ENCODE measurements around the gene TM6SF1. TPM values are rescaled to one million over a fixed set of nuclear protein-coding genes. Genes with fewer than 3 reads are reported as not detected.
A peak's percentile ranks its signal among the peaks of the same experiment; 100 is the strongest.

TM6SF1 gene
- total RNA-seq, 1 donor from 2014 or later: 5.6 TPM

- Mint-ChIP-seq H3K4me3 (ENCODE audit: unreplicated experiment) (no peak overlapping the region), H3K27me3 (ENCODE audit: unreplicated experiment) (no peaks in the 10 kb centered on the region), H3K27ac (ENCODE audit: unreplicated experiment) (no peak overlapping the region), H3K36me3 (ENCODE audit: unreplicated experiment) (peaks cover 11% of the 10 kb centered on the region), H3K4me1 (ENCODE audit: unreplicated experiment) (no peaks in the 10 kb centered on the region), H3K9me3 (ENCODE audit: unreplicated experiment) (no peaks in the 10 kb centered on the region)
- TF ChIP-seq, protein P1, sequence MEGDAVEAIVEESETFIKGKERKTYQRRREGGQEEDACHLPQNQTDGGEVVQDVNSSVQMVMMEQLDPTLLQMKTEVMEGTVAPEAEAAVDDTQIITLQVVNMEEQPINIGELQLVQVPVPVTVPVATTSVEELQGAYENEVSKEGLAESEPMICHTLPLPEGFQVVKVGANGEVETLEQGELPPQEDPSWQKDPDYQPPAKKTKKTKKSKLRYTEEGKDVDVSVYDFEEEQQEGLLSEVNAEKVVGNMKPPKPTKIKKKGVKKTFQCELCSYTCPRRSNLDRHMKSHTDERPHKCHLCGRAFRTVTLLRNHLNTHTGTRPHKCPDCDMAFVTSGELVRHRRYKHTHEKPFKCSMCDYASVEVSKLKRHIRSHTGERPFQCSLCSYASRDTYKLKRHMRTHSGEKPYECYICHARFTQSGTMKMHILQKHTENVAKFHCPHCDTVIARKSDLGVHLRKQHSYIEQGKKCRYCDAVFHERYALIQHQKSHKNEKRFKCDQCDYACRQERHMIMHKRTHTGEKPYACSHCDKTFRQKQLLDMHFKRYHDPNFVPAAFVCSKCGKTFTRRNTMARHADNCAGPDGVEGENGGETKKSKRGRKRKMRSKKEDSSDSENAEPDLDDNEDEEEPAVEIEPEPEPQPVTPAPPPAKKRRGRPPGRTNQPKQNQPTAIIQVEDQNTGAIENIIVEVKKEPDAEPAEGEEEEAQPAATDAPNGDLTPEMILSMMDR (IDR thresholded peaks at IDR 0.05): no peak
- DNase-seq (ENCODE audit: extremely low spot score, unreplicated experiment): no peak
Measured at GRCh38 chr15:83118968-83119367, 11.5 kb downstream of the TM6SF1 start.

- H3K9me3 Mint-ChIP-seq (ENCODE audit: unreplicated experiment): no peaks in the 10 kb centered on the region
- H3K36me3 Mint-ChIP-seq (ENCODE audit: unreplicated experiment): peaks cover 6% of the 10 kb centered on the region
- no peak overlapping the region for H3K27ac Mint-ChIP-seq (ENCODE audit: unreplicated experiment)
- H3K27me3 Mint-ChIP-seq (ENCODE audit: unreplicated experiment): no peaks in the 10 kb centered on the region
- H3K4me3 Mint-ChIP-seq (ENCODE audit: unreplicated experiment): no peak overlapping the region
- TF ChIP-seq, protein P1 (IDR thresholded peaks at IDR 0.05): no peak
- H3K4me1 Mint-ChIP-seq (ENCODE audit: unreplicated experiment): no peaks in the 10 kb centered on the region
- peak; percentile 70 for DNase-seq (ENCODE audit: extremely low spot score, unreplicated experiment)
Measured at GRCh38 chr15:83119968-83120581, 12.6 kb downstream of the TM6SF1 start.

- Mint-ChIP-seq H3K4me1 (ENCODE audit: unreplicated experiment) (peaks cover 7% of the 10 kb centered on the region), H3K27ac (ENCODE audit: unreplicated experiment) (no peak overlapping the region), H3K9me3 (ENCODE audit: unreplicated experiment) (no peaks in the 10 kb centered on the region), H3K36me3 (ENCODE audit: unreplicated experiment) (peaks cover 3% of the 10 kb centered on the region), H3K4me3 (ENCODE audit: unreplicated experiment) (no peak overlapping the region), H3K27me3 (ENCODE audit: unreplicated experiment) (no peaks in the 10 kb centered on the region)
- TF ChIP-seq, protein P1 (IDR thresholded peaks at IDR 0.05): no peak
- DNase-seq (ENCODE audit: extremely low spot score, unreplicated experiment): no peak
Measured at GRCh38 chr15:83123529-83123928, 16.1 kb downstream of the TM6SF1 start.

DNA sequence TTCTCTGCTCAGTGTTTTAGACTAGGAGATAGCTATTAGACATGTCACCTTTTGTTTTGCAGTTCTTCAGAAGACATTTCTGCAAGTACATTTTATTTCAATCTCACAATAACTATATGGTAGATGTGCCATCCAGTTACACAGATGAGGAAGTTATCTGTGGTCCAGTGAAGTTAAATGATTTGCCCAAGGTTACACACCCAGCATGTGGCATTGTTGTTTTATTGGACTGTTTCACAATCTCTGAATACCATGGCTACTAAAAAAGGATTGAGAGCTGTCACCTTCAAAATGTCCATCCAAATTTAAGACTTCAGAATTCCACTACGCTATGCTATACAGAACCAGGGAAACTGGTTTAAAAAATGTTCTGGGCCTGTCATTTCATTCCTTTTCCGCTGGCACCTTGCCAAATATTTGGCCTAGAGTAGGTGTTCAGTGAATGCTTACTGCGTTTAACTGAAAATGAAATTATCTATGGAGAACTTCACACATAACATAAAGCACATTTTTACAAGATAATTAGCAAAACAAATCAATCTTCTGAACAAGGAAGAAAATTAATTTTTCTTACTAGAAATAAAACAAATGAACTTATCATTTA lies 20.2 kb downstream of the TM6SF1 start:
- H3K36me3 Mint-ChIP-seq (ENCODE audit: unreplicated experiment): peaks cover 19% of the 10 kb centered on the region
- H3K27ac Mint-ChIP-seq (ENCODE audit: unreplicated experiment): peak overlapping the region; percentile 4
- H3K27me3 Mint-ChIP-seq (ENCODE audit: unreplicated experiment): no peaks in the 10 kb centered on the region
- no peaks in the 10 kb centered on the region for H3K9me3 Mint-ChIP-seq (ENCODE audit: unreplicated experiment)
- peaks cover 7% of the 10 kb centered on the region for H3K4me1 Mint-ChIP-seq (ENCODE audit: unreplicated experiment)
- H3K4me3 Mint-ChIP-seq (ENCODE audit: unreplicated experiment): no peak overlapping the region
- no peak for DNase-seq (ENCODE audit: extremely low spot score, unreplicated experiment)
- TF ChIP-seq, protein P1 (IDR thresholded peaks at IDR 0.05): no peak

- Mint-ChIP-seq H3K27me3 (ENCODE audit: unreplicated experiment) (no peaks in the 10 kb centered on the region), H3K9me3 (ENCODE audit: unreplicated experiment) (no peaks in the 10 kb centered on the region), H3K4me1 (ENCODE audit: unreplicated experiment) (peaks cover 7% of the 10 kb centered on the region), H3K27ac (ENCODE audit: unreplicated experiment) (peak overlapping the region; percentile 11), H3K36me3 (ENCODE audit: unreplicated experiment) (peaks cover 22% of the 10 kb centered on the region), H3K4me3 (ENCODE audit: unreplicated experiment) (no peak overlapping the region)
- DNase-seq (ENCODE audit: extremely low spot score, unreplicated experiment): no peak
- TF ChIP-seq, protein P1 (IDR thresholded peaks at IDR 0.05): no peak
Measured at GRCh38 chr15:83129791-83130190, 22.3 kb downstream of the TM6SF1 start.
